GM12872 (cell line): ENCODE results near the gene ADM2.

Experiments used
- CTCF ChIP-seq: IDR thresholded peaks from 3 replicates; pipeline ENCODE4 v1.5.1; 2011; ENCODE audit warnings: low read depth, mild to moderate bottlenecking, low read length, moderate library complexity; ENCODE audit not compliant: insufficient read depth

The ADM2 gene, protein sequence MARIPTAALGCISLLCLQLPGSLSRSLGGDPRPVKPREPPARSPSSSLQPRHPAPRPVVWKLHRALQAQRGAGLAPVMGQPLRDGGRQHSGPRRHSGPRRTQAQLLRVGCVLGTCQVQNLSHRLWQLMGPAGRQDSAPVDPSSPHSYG

DNA sequence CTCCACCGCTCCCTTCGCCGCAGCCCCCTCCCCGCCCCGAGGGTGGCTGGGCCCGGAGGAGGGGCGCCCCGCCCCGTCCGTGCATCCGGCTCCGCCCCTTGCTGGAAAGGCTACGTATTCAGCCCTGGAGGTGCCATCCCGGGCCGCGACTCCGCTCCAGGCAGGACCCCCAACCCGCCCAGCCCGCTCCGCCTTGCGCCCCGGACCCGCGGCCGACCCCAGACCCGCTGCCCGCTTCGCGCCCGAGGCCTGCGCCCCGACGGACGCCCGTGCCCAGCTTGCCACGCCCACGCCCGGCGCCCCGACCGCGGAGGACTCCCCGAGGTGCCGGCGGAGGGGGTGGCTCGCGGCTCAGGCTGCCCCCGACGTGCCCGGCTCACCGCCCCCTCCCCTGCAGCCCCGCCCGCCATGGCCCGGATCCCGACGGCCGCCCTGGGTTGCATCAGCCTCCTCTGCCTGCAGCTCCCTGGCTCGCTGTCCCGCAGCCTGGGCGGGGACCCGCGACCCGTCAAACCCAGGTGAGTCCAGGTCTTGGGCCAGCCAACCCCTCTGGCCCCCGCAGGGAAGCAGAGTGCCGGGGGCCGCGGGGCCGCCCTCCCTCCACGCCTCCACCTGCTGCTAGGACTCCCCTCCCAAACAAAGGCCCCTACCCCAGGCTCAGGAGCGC, at the start of gene ADM2:
ADM2 (plus strand) TSS at position 104 of the 667 bp plus-strand sequence; CDS start at position 409, 305 bp downstream.
- no peak for TF ChIP-seq CTCF

- TF ChIP-seq CTCF = no peak
Measured at GRCh38 chr22:50432131-50432876, 49.0 kb upstream of the ADM2 start.

DNA sequence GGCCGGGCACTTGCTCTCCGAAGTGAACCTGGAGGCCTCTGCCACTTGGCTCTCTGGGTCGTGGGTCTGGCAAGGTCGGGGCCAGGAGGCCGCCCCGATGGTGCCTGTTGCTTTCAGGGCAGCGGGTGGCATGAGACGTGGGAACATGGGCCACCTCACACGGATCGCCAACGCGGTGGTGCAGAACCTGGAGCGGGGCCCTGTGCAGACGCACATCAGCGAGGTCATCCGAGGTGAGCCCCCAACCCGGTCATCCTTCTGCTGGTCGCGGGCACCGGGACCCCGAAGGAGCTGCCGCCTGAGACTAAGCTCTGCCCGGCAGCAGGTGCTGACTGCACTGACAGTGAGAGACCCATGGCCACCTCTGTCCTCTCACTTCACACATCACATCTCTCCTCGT, 46.5 kb upstream of the ADM2 start:
- no peak for TF ChIP-seq CTCF

- TF ChIP-seq CTCF = no peak
Measured at GRCh38 chr22:50435291-50436014, 45.9 kb upstream of the ADM2 start.

GRCh38 chr22:50436015-50436830, 45.1 kb upstream of the ADM2 start:
- no peak for TF ChIP-seq CTCF

- TF ChIP-seq CTCF = no peak
Measured at GRCh38 chr22:50436841-50437341, 44.5 kb upstream of the ADM2 start.
